C4-2B (cell line): Measurements from ENCODE around the gene DIDO1.

Experiments used
- CTCF ChIP-seq: fragments of 450-650 bp; conservative IDR thresholded peaks from 2 replicates; pipeline ENCODE4 v1.5.1; 2017; ENCODE audit warnings: mild to moderate bottlenecking
- ZFX ChIP-seq: fragments of 450-650 bp; IDR thresholded peaks from 2 replicates; pipeline ENCODE4 v1.6.1; 2017

GRCh38 chr20:62872184-62872847 lies 54.0 kb downstream of the DIDO1 start:
- no peak for TF ChIP-seq CTCF
- TF ChIP-seq ZFX, result no peak
